Bronchial epithelial cell (primary cell): ENCODE data around the gene OR1D2. TPM values are rescaled to one million over a fixed set of nuclear protein-coding genes. Genes with fewer than 3 reads are reported as not detected.

Experiments used
- DNase-seq: peaks from one replicate; pipeline ENCODE4 v3.0.0-alpha.2; 2010; ENCODE audit warnings: low read depth
- FAIRE-seq: peaks from 2 replicates; lab custom pipeline; 2011; peaks lifted over from hg19 to GRCh38; lab: Jason Lieb, UNC
- H3K27me3 ChIP-seq: 2 replicates; pipeline ENCODE4 v1.5.1; 2011; ENCODE audit warnings: low read length; ENCODE audit not compliant: control insufficient read depth, insufficient read depth
- H3K36me3 ChIP-seq: 2 replicates; pipeline ENCODE4 v1.5.1; 2011; ENCODE audit warnings: low read length; ENCODE audit not compliant: control insufficient read depth, insufficient read depth
- H3K4me3 ChIP-seq: 2 replicates; pipeline ENCODE4 v1.5.1; 2011; ENCODE audit warnings: mild to moderate bottlenecking, low read depth, low read length, control low read depth
- CTCF ChIP-seq: IDR thresholded peaks from 2 replicates; pipeline ENCODE4 v1.5.1; 2011; ENCODE audit warnings: mild to moderate bottlenecking, moderate library complexity, low read length, control low read depth, inconsistent platforms; ENCODE audit not compliant: insufficient read depth, severe bottlenecking
- total RNA-seq: library from RNA; depleted of rRNA; stranded (reverse); fragments of >200 nt; gene quantifications from 2 replicates; pipeline ENCODE4 v1.2.1, GENCODE V29; 2014

OR1D2 gene
- total RNA-seq, 1 donor from 2014 or later: not detected

DNA sequence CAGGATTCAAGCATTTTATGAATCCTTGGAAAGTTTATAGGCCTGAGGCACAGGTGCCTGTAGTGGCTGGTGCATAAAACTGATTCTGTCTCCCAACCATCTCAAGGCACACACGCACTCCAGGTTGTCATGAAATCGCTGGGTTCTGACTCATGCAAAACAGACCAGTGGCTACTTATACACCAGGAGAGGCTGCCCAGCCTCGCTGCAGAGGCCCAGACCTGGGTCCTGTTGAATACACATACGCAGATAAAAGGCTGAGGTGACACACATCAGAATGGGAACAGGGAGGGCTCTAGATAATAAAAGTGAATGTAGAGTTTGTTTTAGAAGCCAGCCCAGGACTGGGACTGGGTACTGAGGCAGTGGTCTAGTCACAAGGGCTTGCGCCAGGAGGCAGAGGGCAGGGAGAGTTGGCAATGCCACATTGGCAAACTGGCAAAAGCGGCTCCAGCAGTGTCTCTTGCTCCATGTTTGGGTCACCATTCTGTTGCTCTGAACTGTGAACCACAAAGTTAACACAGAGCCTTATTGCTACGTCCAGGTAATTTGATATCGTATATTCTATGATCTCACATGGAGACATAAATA is 54.4 kb downstream of the OR1D2 start:
- no peak overlapping the region for H3K4me3 ChIP-seq
- DNase-seq: peak; percentile 44
- TF ChIP-seq CTCF: no peak

DNA sequence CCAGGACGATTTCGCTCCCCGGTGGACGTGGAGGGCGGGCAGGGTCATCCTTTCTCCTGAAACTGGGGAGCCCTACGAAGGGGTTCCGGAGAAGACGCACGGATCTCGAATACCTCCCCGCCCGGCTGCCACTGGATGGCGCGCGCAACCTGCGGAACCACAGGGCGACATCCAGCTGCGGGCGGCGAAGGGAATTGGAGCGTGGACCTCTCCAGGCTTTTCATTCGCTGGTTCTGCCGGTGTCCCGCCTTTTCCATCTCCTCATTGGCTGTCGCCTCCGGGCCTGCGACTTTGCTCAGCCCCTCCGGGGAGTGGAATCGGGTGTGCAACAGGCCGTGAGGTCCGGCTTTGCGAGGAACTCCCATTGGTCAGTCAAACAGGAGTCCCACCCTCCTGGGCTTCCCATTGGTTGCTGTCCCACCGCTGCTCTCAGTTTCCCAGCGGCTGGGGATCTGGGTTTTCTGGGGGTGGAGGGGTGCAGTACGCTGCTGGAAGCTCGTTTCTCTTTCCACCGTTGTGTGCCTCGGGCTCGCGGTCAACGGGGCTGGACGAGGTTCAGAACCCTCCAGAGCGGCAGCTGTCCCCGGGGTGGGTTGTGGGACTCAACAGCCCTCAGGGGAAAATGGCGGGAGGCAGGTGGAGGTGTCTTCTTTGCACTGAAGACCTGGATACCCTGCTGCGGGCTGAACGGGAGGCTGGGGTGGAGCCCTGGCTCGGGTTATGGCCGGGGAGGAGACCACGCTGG is 55.3 kb downstream of the OR1D2 start:
- peak; percentile 96 for DNase-seq
- Histone ChIP-seq H3K36me3 (no peaks in the 10 kb centered on the region), H3K27me3 (no peaks in the 10 kb centered on the region), H3K4me3 (peak overlapping the region; percentile 69)
- peak; percentile 47 for FAIRE-seq
- TF ChIP-seq CTCF: peak; percentile 91

More for the DNA sequence above, 54.4 kb downstream of the OR1D2 start:
- H3K27me3 ChIP-seq: no peaks in the 10 kb centered on the region
- H3K36me3 ChIP-seq: no peaks in the 10 kb centered on the region
- FAIRE-seq: no peak

GRCh38 chr17:3046753-3047152 is 57.5 kb downstream of the OR1D2 start:
- H3K4me3 ChIP-seq: no peak overlapping the region
- H3K36me3 ChIP-seq: no peaks in the 10 kb centered on the region
- DNase-seq (no peak), FAIRE-seq (no peak)
- no peaks in the 10 kb centered on the region for H3K27me3 ChIP-seq
- TF ChIP-seq CTCF: no peak

- H3K36me3 ChIP-seq: no peaks in the 10 kb centered on the region
- DNase-seq (no peak), FAIRE-seq (no peak)
- H3K27me3 ChIP-seq: no peaks in the 10 kb centered on the region
- H3K4me3 ChIP-seq: no peak overlapping the region
- no peak for TF ChIP-seq CTCF
These were observed 60.4 kb downstream of the OR1D2 start for GRCh38 chr17:3043737-3044365.

GRCh38 chr17:3040882-3041281 is 63.3 kb downstream of the OR1D2 start:
- DNase-seq: no peak

More at GRCh38 chr17:3040882-3041281, 63.3 kb downstream of the OR1D2 start:
- FAIRE-seq: no peak
- Histone ChIP-seq H3K36me3 (no peaks in the 10 kb centered on the region), H3K4me3 (no peak overlapping the region), H3K27me3 (no peaks in the 10 kb centered on the region)
- TF ChIP-seq CTCF: no peak
